ENCODE data around the gene TMUB1.

The TMUB1 gene

DNA sequence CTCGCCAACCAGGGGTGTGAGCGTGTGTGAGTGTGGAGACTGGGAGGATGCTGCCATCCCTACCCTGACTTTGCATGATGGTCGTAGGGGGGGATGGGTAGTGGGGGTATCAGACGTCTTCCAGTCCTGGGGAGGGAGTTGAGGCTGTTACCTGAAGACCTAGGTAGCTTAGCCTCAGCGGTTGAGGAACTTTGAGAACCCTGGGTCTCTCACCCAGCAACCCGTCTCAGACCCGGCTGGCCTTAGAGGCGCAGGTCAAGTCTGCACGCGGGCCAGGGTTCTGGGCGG lies 21.2 kb downstream of the TMUB1 start:
- WGBS (ENCODE audit: extremely low coverage, insufficient coverage, insufficient read length), result no CpG with 5 or more reads among the region's 11 CpGs

DNA sequence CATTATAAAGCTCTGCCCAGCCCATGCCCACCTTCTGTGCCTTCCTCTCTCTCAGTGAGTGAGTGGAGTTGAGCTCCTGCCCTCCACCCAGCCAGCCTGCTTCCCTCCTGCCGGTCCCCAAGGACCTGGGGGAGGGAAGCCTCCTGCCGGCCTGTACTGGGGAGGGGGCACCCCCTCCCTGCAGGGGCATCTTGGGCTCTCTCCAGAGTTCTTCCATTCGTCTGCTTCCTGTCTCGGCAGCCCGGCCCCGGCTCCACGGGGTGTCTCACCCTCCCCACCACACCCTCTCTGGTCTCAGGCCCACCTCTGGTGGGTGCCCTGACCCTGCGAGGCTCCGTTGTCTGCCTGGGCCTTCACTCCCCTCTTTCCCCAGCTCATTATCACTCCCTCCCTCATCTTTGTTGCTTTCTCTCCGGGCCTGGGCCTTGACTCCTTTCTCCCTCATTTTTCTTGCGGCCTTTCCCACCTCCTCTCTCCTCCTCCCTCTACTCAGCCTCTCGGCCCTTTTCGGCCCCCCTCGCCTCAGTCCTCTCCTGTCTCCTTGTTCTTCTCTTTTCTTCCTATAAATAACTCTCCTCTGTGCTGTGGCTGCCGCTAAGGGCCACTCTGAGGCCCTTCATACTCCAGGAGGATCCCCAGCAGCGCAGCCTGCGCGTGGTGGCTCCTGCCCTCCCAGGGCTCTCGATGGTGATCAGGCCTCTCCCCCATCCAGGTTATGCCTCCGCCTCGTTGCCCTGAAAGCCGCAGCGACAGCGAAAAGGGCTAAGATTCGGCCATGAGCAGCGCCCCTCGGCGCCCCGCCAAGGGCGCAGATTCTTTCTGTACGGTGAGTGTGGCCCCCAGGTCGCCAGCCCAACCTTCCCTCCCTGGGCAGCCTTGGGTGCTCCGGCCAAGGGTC lies 21.8 kb downstream of the TMUB1 start:
- Histone ChIP-seq H3K4me2 (ENCODE audit: low read length) (peak overlapping the region; percentile 95), H2BK5ac (ENCODE audit: low read depth, low read length, poor library complexity) (peak overlapping the region; percentile 4), H2BK12ac (ENCODE audit: low read length) (peak overlapping the region; percentile 44), H3K9ac (ENCODE audit: low read length) (peak overlapping the region; percentile 30), H4K8ac (ENCODE audit: low read depth, low read length) (no peak overlapping the region), H3K79me2 (ENCODE audit: control insufficient read depth, insufficient read depth, low read length, poor library complexity) (peaks cover 26% of the 10 kb centered on the region), H2AFZ (ENCODE audit: insufficient read depth, low read length, poor library complexity) (peak overlapping the region; percentile 10), H4K12ac (ENCODE audit: low read depth, low read length) (peak overlapping the region; percentile 28), H3K18ac (ENCODE audit: low read length) (peak overlapping the region; percentile 17), H3K14ac (ENCODE audit: low read length) (peak overlapping the region; percentile 29), H4K91ac (ENCODE audit: low read depth, low read length) (peak overlapping the region; percentile 70), H3K4ac (ENCODE audit: low read depth, low read length) (peak overlapping the region; percentile 66), H2AK5ac (ENCODE audit: low read length) (peak overlapping the region; percentile 2), H3K36me3 (ENCODE audit: control insufficient read depth in 1 of 2, insufficient read depth in 2 of 2, low read length in 2 of 2) (peaks cover 28 to 31% of the 10 kb centered on the region in 2 experiments), H3K9me3 (ENCODE audit: insufficient read depth, low read depth, low read length) (no peaks in the 10 kb centered on the region), H3K27me3 (ENCODE audit: insufficient read depth, low read length) (no peaks in the 10 kb centered on the region), H2BK120ac (ENCODE audit: insufficient read depth, low read length, poor library complexity) (no peak overlapping the region), H3K4me3 (ENCODE audit: low read depth, low read length) (no peak overlapping the region), H3K23ac (ENCODE audit: low read length) (peak overlapping the region; percentile 62), H3K79me1 (ENCODE audit: low read length) (peaks cover 47% of the 10 kb centered on the region), H3K27ac (ENCODE audit: low read depth, low read length) (peak overlapping the region; percentile 84), H3K4me1 (ENCODE audit: control insufficient read depth in 1 of 2, insufficient read depth in 2 of 2, low read length in 2 of 2) (peaks cover 48 to 51% of the 10 kb centered on the region in 2 experiments)
- DNase-seq, result no peak
- no CpG with 5 or more reads among the region's 33 CpGs for WGBS (ENCODE audit: extremely low coverage, insufficient coverage, insufficient read length)

More for the DNA sequence above, 21.2 kb downstream of the TMUB1 start:
- H2BK120ac ChIP-seq (ENCODE audit: insufficient read depth, low read length, poor library complexity), result no peak overlapping the region
- H3K23ac ChIP-seq (ENCODE audit: low read length), result peak overlapping the region; percentile 62
- H3K4ac ChIP-seq (ENCODE audit: low read depth, low read length), result peak overlapping the region; percentile 22
- peaks cover 26% of the 10 kb centered on the region for H3K79me2 ChIP-seq (ENCODE audit: control insufficient read depth, insufficient read depth, low read length, poor library complexity)
- peak overlapping the region; percentile 30 for H3K9ac ChIP-seq (ENCODE audit: low read length)
- H2AFZ ChIP-seq (ENCODE audit: insufficient read depth, low read length, poor library complexity), result no peak overlapping the region
- H4K91ac ChIP-seq (ENCODE audit: low read depth, low read length), result peak overlapping the region; percentile 70
- H3K9me3 ChIP-seq (ENCODE audit: insufficient read depth, low read depth, low read length), result no peaks in the 10 kb centered on the region
- H3K27ac ChIP-seq (ENCODE audit: low read depth, low read length), result peak overlapping the region; percentile 84
- no peak overlapping the region for H4K8ac ChIP-seq (ENCODE audit: low read depth, low read length)
- H2BK5ac ChIP-seq (ENCODE audit: low read depth, low read length, poor library complexity), result no peak overlapping the region
- peaks cover 42 to 45% of the 10 kb centered on the region in 2 experiments for H3K4me1 ChIP-seq (ENCODE audit: control insufficient read depth in 1 of 2, insufficient read depth in 2 of 2, low read length in 2 of 2)
- no peak for DNase-seq
- peak overlapping the region; percentile 29 for H3K14ac ChIP-seq (ENCODE audit: low read length)
- H2AK5ac ChIP-seq (ENCODE audit: low read length), result no peak overlapping the region
- H3K27me3 ChIP-seq (ENCODE audit: insufficient read depth, low read length), result no peaks in the 10 kb centered on the region
- H2BK12ac ChIP-seq (ENCODE audit: low read length), result peak overlapping the region; percentile 44
- H3K79me1 ChIP-seq (ENCODE audit: low read length), result peaks cover 45% of the 10 kb centered on the region
- peak overlapping the region; percentile 95 for H3K4me2 ChIP-seq (ENCODE audit: low read length)
- no peak overlapping the region for H4K12ac ChIP-seq (ENCODE audit: low read depth, low read length)
- no peak overlapping the region for H3K4me3 ChIP-seq (ENCODE audit: low read depth, low read length)
- H3K18ac ChIP-seq (ENCODE audit: low read length), result peak overlapping the region; percentile 17
- H3K36me3 ChIP-seq (ENCODE audit: control insufficient read depth in 1 of 2, insufficient read depth in 2 of 2, low read length in 2 of 2), result peaks cover 33 to 36% of the 10 kb centered on the region in 2 experiments

DNA sequence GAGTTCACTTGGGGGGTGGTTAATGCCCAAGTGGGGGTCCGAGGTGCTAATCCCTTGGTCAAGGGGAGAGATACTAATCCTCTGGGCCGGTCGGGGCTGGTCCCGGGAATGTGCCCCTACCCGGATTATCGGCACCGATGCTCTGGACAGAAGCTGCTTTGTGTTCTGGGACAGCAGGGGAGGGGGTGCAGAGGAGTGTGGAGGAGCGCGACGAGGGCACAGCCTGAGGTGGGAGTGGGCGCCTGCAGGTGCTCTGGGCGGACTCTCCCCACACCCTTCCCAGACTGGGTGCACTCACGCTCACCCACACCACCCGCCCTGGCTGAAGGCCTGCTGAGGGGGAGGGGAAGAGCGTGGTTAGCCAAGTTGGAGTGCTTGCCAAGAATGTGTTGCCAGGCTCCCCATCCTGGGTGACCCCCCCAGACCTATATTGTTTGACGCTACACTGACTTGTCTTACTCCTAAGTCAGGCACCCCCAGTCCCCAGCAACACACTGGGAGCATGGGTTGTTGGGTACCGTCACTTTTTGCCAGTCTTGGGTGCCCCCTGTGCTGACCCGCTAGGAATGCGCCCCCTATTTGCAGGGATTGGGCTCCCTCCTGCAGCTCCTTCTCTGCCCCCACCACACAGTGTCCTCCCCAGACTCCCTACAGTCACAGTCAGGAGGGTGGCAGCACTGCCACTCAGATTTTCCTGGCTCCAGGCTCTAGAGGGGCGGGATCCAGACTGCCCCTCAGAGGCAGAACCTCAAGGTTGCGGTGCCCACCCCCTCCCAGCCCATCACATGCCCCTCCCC lies 22.7 kb downstream of the TMUB1 start:
- Histone ChIP-seq H3K9ac (ENCODE audit: low read length) (peak overlapping the region; percentile 67), H3K79me2 (ENCODE audit: control insufficient read depth, insufficient read depth, low read length, poor library complexity) (peaks cover 26% of the 10 kb centered on the region), H3K18ac (ENCODE audit: low read length) (peak overlapping the region; percentile 50), H3K36me3 (ENCODE audit: control insufficient read depth in 1 of 2, insufficient read depth in 2 of 2, low read length in 2 of 2) (peaks cover 19 to 22% of the 10 kb centered on the region in 2 experiments), H2BK120ac (ENCODE audit: insufficient read depth, low read length, poor library complexity) (peak overlapping the region; percentile 82), H3K23ac (ENCODE audit: low read length) (no peak overlapping the region), H2AK5ac (ENCODE audit: low read length) (peak overlapping the region; percentile 43), H3K79me1 (ENCODE audit: low read length) (peaks cover 47% of the 10 kb centered on the region), H3K14ac (ENCODE audit: low read length) (peak overlapping the region; percentile 81), H3K4me1 (ENCODE audit: control insufficient read depth in 1 of 2, insufficient read depth in 2 of 2, low read length in 2 of 2) (peaks cover 50% of the 10 kb centered on the region in 2 experiments), H4K8ac (ENCODE audit: low read depth, low read length) (peak overlapping the region; percentile 87), H4K91ac (ENCODE audit: low read depth, low read length) (peak overlapping the region; percentile 87), H2BK5ac (ENCODE audit: low read depth, low read length, poor library complexity) (peak overlapping the region; percentile 89), H3K4ac (ENCODE audit: low read depth, low read length) (peak overlapping the region; percentile 66), H3K9me3 (ENCODE audit: insufficient read depth, low read depth, low read length) (no peaks in the 10 kb centered on the region), H2AFZ (ENCODE audit: insufficient read depth, low read length, poor library complexity) (peak overlapping the region; percentile 45), H2BK12ac (ENCODE audit: low read length) (peak overlapping the region; percentile 3), H3K4me2 (ENCODE audit: low read length) (peak overlapping the region; percentile 95), H4K12ac (ENCODE audit: low read depth, low read length) (peak overlapping the region; percentile 61), H3K4me3 (ENCODE audit: low read depth, low read length) (peak overlapping the region; percentile 79), H3K27ac (ENCODE audit: low read depth, low read length) (peak overlapping the region; percentile 84), H3K27me3 (ENCODE audit: insufficient read depth, low read length) (no peaks in the 10 kb centered on the region)
- DNase-seq, result no peak
- no CpG with 5 or more reads among the region's 21 CpGs for WGBS (ENCODE audit: extremely low coverage, insufficient coverage, insufficient read length)

DNA sequence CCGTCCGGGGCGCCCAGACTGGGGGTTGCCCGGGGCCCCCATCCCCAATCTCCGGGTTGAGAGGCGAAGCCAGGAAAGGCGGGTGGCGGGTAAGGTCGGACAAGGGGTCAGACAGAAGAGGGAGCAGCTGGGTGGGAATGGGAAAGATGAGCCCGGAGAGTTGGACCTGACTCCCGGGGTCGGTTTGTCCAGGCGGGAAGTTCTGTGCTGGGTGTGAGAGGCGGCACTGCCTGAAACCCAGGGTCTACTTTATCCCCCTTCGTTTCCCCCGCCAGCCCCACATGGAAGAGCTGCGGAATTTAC lies 23.2 kb downstream of the TMUB1 start:
- Histone ChIP-seq H3K9ac (ENCODE audit: low read length) (peak overlapping the region; percentile 67), H4K8ac (ENCODE audit: low read depth, low read length) (peak overlapping the region; percentile 87), H3K4me1 (ENCODE audit: control insufficient read depth in 1 of 2, insufficient read depth in 2 of 2, low read length in 2 of 2) (peaks cover 50% of the 10 kb centered on the region in 2 experiments), H3K4me2 (ENCODE audit: low read length) (peak overlapping the region; percentile 95), H2BK5ac (ENCODE audit: low read depth, low read length, poor library complexity) (peak overlapping the region; percentile 89), H2AK5ac (ENCODE audit: low read length) (peak overlapping the region; percentile 43), H2BK12ac (ENCODE audit: low read length) (peak overlapping the region; percentile 3), H4K12ac (ENCODE audit: low read depth, low read length) (peak overlapping the region; percentile 61), H3K4me3 (ENCODE audit: low read depth, low read length) (peak overlapping the region; percentile 79), H2AFZ (ENCODE audit: insufficient read depth, low read length, poor library complexity) (peak overlapping the region; percentile 45), H3K79me2 (ENCODE audit: control insufficient read depth, insufficient read depth, low read length, poor library complexity) (peaks cover 26% of the 10 kb centered on the region), H3K36me3 (ENCODE audit: control insufficient read depth in 1 of 2, insufficient read depth in 2 of 2, low read length in 2 of 2) (peaks cover 14 to 17% of the 10 kb centered on the region in 2 experiments), H2BK120ac (ENCODE audit: insufficient read depth, low read length, poor library complexity) (peak overlapping the region; percentile 82), H3K4ac (ENCODE audit: low read depth, low read length) (peak overlapping the region; percentile 66), H3K23ac (ENCODE audit: low read length) (no peak overlapping the region), H3K18ac (ENCODE audit: low read length) (peak overlapping the region; percentile 50), H3K14ac (ENCODE audit: low read length) (peak overlapping the region; percentile 81), H3K9me3 (ENCODE audit: insufficient read depth, low read depth, low read length) (no peaks in the 10 kb centered on the region), H3K79me1 (ENCODE audit: low read length) (peaks cover 47% of the 10 kb centered on the region), H4K91ac (ENCODE audit: low read depth, low read length) (peak overlapping the region; percentile 87), H3K27me3 (ENCODE audit: insufficient read depth, low read length) (no peaks in the 10 kb centered on the region), H3K27ac (ENCODE audit: low read depth, low read length) (peak overlapping the region; percentile 35)
- WGBS (ENCODE audit: extremely low coverage, insufficient coverage, insufficient read length), result no CpG with 5 or more reads among the region's 17 CpGs
- DNase-seq, result no peak
